HG02840 (cell line): ENCODE measurements around the gene COL21A1.

Experiments
- ATAC-seq: cut with Tn5 transposase; IDR thresholded peaks from one replicate; pipeline ENCODE4 v1.9.1; 2021; ENCODE audit warnings: mild to moderate bottlenecking, moderate library complexity, moderate number of reproducible peaks; ENCODE audit not compliant: unreplicated experiment, low FRiP score

The COL21A1 gene

GRCh38 chr6:56055081-56055704, 192.2 kb downstream of the COL21A1 start:
- ATAC-seq: no peak

GRCh38 chr6:56051202-56051598, 196.2 kb downstream of the COL21A1 start:
- ATAC-seq: no peak

- ATAC-seq: no peak
These were observed 196.7 kb downstream of the COL21A1 start for GRCh38 chr6:56050530-56051201.

GRCh38 chr6:56048601-56049000, 198.8 kb downstream of the COL21A1 start:
- ATAC-seq: no peak

GRCh38 chr6:56047931-56048540, 199.3 kb downstream of the COL21A1 start:
- ATAC-seq: no peak

GRCh38 chr6:56046576-56046975, 200.8 kb downstream of the COL21A1 start:
- no peak for ATAC-seq

GRCh38 chr6:56043761-56044160, 203.6 kb downstream of the COL21A1 start:
- ATAC-seq: no peak

GRCh38 chr6:56043076-56043475, 204.3 kb downstream of the COL21A1 start:
- ATAC-seq: no peak

- no peak for ATAC-seq
These were observed 205.8 kb downstream of the COL21A1 start for GRCh38 chr6:56041591-56041990.

GRCh38 chr6:56040889-56041301, 206.5 kb downstream of the COL21A1 start:
- ATAC-seq: no peak

GRCh38 chr6:56040223-56040622, 207.2 kb downstream of the COL21A1 start:
- no peak for ATAC-seq

- ATAC-seq: no peak
These were observed 208.6 kb downstream of the COL21A1 start for GRCh38 chr6:56038764-56039163.

GRCh38 chr6:56037601-56038000, 209.8 kb downstream of the COL21A1 start:
- ATAC-seq: no peak

- ATAC-seq: no peak
These were observed 210.3 kb downstream of the COL21A1 start for GRCh38 chr6:56036916-56037600.

- ATAC-seq: no peak
These were observed 214.0 kb downstream of the COL21A1 start for GRCh38 chr6:56033401-56033800.

GRCh38 chr6:56032715-56033260, 214.6 kb downstream of the COL21A1 start:
- ATAC-seq: no peak

GRCh38 chr6:56027865-56028264, 219.5 kb downstream of the COL21A1 start:
- no peak for ATAC-seq

GRCh38 chr6:56026455-56027180, 220.8 kb downstream of the COL21A1 start:
- ATAC-seq: no peak

- no peak for ATAC-seq
These were observed 221.6 kb downstream of the COL21A1 start for GRCh38 chr6:56025795-56026194.

- no peak for ATAC-seq
These were observed 222.4 kb downstream of the COL21A1 start for GRCh38 chr6:56024931-56025330.
